Femur (tissue), 1 donor: ENCODE results near the gene FABP2.
A peak's percentile ranks its signal among the peaks of the same experiment; 100 is the strongest.
"Not testable (repeated sequence)": the region's sequence is repeated elsewhere in the genome, so short reads cannot be mapped to it uniquely, and the experiment has no call there.

Source experiments
- DNase-seq: peaks from one replicate; pipeline ENCODE4 v3.0.0-alpha.2; 2017

The FABP2 gene

DNA sequence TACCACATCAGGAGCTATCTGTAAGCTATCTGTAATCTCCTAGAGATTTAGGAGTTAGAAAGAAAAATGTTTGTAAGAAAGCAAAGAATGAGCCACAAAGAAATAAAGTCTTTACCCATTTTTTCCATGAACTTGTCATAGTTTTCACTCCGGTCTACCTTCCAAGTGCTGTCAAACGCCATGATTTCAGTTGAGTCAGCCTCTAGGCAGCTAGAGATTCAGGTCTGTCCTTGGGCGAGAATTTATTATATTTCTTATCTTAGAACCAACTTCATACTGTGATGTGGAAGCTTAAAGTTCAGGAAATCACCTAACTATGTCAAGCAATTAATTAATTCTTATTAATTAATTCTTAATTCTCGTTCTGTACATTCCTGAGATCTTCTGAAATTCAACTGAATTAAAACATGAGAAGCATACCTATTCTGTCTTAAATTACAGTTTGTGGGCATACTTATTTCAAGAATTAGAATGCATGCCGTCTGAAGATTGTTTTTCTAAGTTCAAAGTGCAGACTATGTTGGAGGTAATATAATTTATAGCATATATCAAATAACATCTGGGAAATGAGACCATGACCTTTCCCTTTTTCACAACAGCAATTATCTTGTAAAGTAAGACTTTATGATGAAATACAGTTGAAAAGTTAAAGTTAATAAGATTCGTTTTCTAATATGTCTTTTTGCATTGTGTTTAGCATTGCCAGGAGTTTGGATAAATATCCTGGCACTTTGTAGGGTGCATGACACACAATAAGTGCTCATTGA, at the start of gene FABP2:
FABP2 (minus strand) TSS at position 218 of the 767 bp plus-strand sequence; CDS start at position 182, 36 bp downstream.
- no peak for DNase-seq

DNA sequence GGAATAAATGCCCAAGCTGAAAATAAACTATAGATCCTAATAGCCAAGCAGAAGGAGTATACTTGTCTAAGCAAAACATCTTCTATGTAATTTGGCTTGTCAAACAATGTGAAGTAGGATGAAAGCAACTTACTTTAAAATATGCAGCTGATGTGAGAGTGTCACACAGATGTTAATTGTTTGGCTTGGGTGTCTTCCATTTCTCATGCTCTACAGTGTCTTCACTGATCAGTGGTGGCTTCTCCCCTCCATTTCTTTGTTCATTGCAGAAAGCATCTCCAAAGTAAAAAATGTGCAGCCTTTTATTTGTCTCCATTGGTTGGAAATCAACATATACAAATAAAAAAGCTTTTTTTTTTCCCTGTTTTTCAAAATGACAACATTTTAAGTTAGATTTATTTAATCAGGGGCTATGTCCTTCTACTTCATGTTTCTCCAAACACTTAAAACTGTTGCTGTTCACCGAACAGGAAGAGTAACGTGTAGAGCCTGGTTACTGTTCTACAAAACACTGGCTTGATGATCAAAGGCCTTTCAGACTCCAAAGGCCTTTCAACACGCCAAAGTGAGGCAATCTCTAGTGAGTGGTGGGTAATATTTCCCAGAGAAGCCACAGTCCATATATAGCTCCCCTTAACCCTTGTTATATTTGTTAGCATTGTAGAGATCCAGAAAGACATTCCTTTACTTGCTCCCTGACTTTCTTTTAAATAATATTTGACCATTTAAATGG, 49.2 kb upstream of the FABP2 start:
- not testable (repeated sequence) for DNase-seq

DNA sequence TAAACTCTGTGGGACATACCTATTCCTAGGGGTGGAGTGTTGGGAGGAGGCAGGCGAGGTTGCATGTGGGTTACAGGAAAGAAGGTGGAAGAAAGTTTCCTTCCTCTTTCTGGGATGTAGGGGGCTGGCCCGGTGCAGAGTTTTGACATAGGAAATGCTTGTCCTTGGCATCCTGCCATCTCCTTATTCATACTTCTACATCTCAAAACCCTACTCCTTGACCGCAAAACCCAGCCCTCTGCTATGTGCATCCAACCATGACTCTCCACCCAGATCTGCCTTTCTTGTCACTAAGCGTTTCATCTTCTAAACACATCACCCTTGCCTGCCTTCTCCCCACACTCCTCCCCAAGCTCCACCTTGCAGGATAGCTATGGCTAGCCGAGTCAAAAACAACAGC, 48.5 kb upstream of the FABP2 start:
- DNase-seq = peak; percentile 31

DNA sequence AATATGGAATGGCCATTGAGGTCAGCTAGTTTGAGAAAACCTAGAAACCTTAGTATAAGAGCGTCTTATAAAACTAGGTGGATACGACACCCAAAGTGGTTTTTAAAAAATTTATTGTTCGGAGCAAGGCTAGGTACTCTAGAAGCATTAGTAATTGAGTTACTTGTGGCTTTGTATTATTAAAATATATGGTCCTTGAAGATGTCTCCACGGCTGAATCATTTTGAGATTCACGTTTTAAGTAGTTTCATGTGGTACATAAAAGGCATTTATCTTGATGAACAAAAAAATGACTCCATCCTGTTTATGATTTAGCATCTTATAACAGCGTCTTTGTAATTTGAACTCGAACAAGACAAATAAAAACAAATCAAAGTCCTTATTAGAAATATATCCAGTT, 44.9 kb upstream of the FABP2 start:
- DNase-seq = not testable (repeated sequence)

DNA sequence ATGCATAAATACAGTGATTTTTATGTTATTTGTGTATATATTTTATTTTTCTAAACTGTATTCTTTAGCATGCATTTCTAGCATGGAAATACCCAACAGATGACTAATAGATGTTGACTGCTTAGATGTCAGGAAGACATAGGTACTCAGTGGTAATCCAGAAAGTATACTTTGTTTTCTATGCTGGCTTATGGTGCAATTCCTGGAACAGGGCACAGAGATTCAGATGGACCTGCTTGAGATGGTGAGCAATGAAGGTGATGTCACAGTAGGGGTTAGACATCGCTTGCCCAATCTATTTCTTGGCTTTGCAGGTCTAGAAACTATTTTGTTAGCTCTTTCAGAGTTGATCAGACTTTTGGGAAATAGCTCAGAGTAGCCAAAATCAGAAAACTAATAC, 42.3 kb upstream of the FABP2 start:
- not testable (repeated sequence) for DNase-seq

DNA sequence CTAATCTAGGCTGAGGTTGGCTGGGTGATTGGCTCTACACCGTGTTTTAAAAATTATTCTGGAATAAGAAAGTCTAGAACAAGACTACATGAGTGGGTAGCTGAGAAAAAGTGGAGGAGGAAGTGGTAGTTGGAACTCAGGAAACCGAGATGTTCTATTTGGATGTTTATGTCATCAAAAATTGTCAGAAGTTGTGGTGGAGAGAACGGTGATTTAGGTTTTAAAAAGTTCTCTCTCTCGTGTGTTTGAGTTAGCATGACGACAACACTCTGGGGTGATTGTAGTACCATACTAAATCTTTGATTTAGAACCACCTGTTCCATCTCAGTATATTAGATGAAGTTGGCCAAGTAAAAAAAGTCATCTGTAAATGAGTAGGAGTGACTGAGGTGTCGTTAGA, 41.4 kb upstream of the FABP2 start:
- not testable (repeated sequence) for DNase-seq

DNA sequence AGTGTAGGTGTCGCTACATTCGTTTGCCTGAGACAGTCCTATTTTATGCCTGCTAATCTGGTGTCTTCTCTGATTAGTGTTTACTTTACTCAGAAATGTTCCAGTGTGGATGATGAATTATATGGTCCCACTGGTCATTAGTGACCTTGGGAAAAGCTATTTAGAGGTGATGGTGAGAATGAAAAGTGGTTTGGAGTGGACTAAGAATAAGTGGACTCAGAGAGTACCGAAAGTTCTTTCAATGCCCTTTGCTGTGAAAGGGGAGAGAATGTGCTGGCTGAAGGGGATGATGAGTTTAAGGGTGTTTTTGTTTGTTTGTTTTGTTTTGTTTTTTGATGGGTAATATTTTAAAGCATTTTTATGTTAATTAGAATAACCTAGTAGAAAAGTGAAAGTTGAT, 40.5 kb upstream of the FABP2 start:
- DNase-seq = not testable (repeated sequence)

DNA sequence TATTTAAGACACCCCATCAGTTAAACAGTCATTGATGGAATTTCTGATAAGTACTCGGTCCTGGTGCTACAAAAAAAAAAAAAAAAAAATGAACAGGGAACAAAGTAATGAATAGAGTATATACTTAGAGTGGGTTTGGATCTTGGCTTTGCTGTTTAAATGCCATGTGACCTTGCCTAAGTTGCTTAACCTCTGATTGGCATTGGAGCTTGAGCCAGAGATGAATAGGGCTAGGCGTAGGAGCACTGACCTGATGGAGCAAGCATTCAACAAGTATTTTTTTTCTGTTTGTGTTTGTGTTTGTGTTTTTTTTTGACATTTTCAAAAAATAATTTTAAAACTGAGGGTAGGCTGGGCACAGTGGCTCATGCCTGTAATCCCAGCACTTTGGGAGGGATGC, 37.9 kb upstream of the FABP2 start:
- DNase-seq = not testable (repeated sequence)

DNA sequence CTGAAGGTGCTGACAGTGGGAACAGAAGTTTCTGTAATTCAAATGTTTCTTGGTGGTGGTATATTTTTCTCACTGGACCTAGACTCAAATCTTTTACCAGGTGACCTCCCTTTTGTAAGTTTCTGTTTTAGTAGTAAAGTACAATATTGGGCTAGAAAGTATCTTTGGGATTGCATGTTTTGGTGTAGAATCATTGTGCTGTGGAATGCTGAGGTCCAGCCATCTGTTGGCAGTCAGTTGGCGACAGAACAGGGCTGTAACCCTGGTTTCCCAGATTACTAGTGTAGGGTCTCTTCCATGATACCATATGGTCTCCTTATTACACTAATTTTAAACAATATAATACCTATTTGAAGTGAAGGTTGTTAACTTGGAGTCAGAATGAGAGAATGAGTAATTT, 34.9 kb upstream of the FABP2 start:
- DNase-seq = not testable (repeated sequence)

DNA sequence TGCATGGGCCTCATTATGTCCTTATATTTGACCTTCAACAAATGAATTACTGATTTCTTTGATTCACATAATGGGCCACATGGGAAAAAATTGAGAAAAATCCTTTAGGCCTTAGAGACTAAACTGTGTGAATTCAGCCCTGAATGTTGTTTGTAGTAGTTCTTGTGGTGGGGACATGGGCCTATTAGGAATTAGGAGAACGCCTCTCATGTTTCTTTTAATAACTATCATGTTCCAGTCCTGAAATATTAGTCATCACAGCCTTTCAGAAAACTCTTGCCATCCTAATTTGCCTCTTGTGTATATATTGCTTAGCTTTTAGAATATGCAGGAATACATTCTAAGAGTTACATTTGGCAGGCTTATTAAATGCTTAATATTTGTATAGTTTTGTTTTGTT, 34.1 kb upstream of the FABP2 start:
- not testable (repeated sequence) for DNase-seq

DNA sequence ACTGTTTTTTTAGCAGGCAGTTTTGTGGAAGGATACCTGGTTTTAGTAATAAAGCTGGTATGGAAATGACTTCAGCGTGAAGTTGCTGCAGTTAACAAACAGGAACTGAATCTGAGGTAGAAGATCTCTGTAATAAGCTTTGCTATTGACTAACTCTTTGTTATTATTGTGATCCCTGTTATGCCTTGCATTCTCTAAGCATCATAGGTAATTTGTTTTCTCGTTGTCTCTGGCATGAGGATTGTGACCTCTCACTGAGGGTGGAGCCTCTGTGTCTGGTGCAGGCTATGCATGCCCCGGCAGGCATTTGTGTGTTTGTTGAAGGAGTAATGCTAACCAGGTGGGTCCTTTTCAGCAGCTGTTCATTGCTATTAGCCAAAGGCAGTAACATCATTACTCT, 31.4 kb upstream of the FABP2 start:
- not testable (repeated sequence) for DNase-seq

DNA sequence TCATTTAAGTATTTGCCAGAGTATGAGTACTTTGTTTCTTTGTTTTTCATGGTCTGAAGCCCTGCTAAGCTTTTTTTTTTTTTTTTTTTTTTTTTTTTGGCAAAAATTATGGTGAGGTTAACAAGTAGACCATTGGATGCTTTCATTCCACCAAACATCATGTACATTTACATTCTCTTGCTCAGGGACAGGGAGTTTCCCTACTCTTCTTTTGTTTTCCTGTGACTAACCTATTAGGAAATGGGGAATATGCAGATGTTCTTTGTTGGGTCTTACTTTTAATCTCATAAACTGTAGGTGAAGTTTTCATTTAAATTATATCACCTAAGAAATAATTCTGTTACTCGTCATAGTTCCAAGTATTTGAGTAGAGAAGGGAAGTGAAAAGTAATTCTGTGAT, 26.2 kb upstream of the FABP2 start:
- not testable (repeated sequence) for DNase-seq

DNA sequence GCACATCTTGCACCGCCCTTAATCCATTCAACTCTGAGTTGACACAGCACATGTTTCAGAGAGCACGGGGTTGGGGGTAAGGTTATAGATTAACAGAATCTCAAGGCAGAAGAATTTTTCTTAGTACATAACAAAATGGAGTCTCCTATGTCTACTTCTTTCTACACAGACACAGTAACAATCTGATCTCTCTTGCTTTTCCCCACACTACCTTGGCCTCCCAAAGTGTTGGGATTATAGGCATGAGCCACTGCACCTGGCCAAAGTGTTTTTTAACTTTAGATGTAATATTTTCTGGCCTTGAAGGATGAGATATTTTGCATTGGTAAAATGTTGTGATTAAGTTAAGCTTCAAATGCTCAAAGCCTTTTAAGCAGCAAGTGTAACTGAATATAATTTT, 21.4 kb upstream of the FABP2 start:
- not testable (repeated sequence) for DNase-seq

DNA sequence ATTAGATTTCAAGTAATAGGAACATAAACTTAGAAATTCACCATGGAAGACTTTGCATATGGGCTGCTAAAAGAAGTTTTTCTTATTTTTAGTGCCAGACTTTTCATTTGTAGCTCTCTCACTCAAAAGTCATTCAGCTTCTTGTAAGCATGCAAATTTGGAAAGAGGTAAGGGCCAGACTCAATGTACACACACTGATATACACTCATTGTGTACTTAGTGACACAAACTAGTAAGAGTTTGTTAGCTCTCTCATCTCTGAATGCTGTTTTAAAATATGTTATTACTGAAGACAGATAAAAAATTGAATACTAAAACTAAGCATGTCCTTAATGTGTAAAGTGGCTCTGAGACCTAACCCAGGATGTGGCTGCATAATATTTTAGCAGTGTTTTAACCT, 18.0 kb upstream of the FABP2 start:
- not testable (repeated sequence) for DNase-seq

DNA sequence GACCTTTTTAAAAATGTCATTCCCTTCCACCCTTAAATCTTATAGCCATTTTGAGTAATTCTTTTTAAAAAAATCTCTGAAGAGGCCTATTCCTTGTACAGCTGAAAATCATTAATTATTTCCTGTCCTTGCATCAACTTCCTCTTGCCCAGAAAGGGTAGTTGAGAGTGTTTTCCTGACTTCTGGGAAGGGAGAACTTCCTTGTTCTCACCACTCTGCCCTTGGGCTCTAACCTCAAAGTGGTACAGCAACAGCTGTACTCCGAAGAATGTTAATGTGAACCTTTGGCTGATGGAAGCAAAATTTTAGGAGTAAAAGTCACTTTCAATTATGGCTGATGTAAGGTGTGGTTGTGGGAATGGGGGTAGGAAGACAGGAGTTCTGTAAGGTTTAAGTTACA, 15.1 kb upstream of the FABP2 start:
- no peak for DNase-seq

DNA sequence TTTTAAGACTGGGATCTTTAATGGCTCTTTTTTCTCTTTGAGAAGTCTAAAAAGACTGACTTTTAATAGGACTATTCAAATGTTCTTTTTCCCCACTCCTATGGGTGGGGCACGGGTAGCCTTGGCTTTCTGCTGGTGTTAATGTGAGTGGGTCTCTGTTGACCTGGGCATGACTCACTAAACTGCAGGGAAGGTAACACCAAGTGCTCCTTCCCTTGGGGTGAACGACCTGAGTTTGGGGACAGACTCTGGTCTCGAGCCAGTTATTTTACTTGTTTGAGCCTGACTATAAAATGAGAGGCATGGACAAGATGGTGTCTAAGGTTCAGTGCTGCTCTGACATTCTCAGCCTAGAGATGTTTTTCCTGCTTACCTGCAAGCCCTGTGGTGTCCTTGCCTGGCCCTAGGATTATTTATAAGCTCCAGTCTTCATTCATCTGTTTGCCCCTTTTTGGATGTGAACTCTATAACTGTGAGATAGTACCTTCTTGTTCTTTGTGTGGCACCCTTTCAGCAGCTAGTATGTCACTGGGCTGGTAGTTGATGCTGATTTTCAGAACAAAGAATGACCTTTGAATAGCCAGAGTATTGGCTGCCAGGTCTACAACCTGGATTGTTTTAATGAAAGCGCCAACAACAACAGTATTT, 14.5 kb upstream of the FABP2 start:
- not testable (repeated sequence) for DNase-seq

DNA sequence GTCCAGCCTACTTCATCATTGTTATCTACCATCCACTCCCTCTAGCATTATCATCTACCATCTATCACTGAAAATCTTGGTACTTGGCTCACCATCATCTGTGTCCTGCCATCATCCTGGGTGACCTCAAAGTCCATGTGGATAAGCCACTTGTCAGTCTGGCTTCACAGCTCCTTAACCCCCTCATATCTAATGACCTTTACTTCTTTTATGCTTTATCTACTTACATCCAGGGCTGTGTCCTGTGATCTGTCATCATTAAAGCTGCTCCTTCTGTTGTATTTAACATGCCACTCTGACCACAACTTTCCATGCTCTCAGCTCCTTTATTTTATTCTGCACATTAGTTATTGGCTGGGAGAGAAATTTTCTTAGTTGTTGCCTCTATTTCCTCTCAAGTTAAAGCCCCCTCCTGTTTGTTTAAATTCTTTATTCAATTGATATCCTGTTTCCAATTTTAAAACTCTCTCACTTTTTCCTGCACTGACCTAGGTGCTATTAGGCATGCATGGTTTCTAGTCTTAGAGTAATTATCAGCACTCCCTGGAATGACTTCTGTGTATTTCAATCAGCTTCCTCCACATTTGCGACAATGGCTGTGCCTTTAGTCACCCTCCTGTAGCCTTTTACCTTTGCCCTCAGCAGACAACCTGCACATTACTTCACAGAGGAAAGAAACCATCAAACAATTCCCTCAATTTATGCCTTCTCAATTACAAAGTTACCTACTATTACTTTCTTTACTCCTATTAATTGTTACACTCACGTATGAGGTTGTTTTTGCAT, 8.1 kb upstream of the FABP2 start:
- no peak for DNase-seq

DNA sequence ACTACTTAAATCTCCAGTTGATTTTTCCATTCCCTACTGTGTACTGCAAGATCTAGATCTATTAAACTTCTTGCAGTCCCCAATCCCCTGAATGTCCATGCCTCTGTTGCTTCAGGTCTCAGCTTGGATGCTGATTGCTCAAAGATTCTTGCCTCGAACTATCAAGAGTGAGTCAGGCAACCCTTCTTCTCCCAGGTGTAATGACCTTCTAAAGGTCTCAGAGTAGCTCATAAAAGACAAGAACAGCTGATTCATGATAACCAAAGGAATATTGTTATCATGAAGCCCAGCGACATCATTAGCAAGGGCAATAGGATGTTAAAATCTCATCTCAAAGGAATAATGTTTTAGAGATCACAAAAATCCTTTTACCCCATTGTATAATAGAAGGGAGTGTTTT, 6.8 kb upstream of the FABP2 start:
- no peak for DNase-seq

DNA sequence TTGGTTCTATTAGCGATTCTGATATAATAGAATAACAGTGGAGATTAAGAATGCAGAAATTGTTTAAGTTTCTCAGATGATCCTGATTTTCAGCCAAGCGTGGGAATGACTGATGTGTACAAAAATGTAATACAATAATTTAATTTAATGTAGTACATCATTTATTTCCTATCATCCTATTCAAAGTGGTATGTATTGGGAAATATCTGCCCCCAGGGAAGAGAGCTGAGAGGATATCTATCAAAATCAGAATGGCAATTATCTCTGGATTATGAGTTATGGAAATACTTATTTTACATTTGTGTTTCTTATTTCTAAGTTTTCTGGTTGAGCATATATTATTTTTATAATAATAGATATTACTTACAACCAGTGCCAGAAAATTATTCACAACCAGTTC, 3.9 kb downstream of the FABP2 start:
- no peak for DNase-seq

DNA sequence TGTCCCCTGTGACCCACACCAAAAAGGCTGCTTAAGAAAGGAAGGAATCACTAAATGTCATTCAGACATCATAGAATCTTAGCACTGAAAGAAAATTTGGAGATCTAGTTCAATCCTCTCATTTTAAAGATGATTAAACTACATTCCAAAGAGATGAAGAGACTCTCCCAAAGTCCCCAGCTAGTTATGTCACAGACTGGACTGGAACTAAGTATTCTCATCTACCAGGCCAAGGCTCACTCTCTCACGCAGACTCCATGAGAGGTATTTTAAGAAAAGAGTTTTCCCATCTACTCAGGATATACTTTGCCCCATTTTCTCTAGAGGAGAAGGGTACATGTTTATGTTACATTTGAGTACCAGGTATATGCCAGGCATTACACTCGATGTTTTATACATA, 6.9 kb downstream of the FABP2 start:
- DNase-seq = no peak

DNA sequence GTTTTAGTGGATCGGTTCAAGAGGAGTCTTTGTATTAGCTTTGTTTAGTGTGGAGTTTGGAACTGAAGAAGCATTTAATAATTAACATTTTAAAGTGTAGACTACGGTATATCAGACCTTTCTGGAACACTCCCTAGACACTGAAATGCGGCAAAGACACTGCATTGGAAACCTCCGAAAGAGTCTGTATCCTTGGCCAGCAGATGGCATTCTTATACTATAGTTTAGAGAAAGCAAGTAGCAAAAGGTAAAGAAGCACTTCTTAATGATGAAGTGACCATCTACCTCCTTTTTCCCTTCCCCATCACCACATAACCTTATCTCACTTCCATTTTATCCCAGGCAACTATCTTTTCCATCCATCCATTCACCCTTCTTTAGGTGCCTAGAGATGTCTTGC, 7.6 kb downstream of the FABP2 start:
- peak; percentile 21 for DNase-seq

DNA sequence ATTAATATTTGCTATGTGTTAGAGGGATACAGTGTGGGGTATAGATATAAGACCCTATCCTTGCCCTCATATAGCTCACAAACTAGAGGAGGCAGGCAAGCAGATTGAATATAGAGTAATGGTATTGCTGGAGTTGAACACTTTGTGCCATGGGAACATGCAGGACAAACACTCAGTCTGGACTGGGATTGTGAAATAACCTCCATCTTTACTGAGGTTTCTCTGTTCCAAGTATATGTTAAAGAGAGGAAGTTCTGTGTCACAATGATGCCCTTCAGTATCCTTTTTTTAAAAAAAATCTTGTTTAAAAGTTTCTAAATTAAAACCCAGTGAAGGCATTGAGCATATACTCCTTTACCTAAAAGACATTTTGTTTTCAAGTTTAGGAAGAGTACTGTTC, 8.7 kb downstream of the FABP2 start:
- DNase-seq = no peak

DNA sequence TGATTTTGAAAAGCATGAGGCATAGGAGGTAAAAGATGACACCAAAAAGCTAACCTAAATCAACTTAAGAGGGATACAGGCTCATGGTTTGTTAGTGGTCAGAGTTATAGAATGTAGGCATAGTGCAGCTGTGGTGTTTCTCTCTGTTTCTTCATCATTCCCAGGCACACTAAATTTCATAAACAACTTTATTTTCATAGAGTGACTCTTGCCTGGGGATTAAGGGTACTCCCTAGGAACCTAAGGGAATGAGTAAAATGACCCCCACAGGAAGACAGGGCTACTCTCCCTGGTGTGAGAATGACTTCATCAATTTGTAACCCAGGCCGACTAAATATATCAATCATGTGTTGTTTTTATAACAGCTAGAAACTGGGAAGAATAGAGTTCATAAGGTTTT, 11.1 kb downstream of the FABP2 start:
- DNase-seq = no peak
